Measurements from ENCODE around the gene CKLF. TPM values are rescaled to one million over a fixed set of nuclear protein-coding genes. Genes with fewer than 3 reads are reported as not detected.

CKLF gene
- polyA plus RNA-seq, 1 of the 3 experiments (the other 2 are of a cell fraction), result 211 TPM

- peak; percentile 24; the same call in 1 of the 2 replicates for TF ChIP-seq PBX3 (IDR thresholded peaks at IDR 0.05)
Observed at GRCh38 chr16:66511602-66512271, 40.6 kb upstream of the CKLF start (continued).

- no peaks in the 10 kb centered on the region for H3K9me2 ChIP-seq
- WGBS (ENCODE audit: low lambda C conversion rate), result 84% methylated on average over 15 of the region's 15 CpGs
- peak overlapping the region; percentile 40 to 91; a peak in 3 of 4 replicates for H3K27ac ChIP-seq (ENCODE audit: low read depth in 2 of 2, low read length in 1 of 2)
- peak overlapping the region; percentile 29; the same call in 1 of the 2 replicates for H3K9ac ChIP-seq
- no peaks in the 10 kb centered on the region for H3K27me3 ChIP-seq (ENCODE audit: insufficient read depth)
- POLR2A ChIA-PET, result no interaction called here
- no peaks in the 10 kb centered on the region for H3K79me2 ChIP-seq (ENCODE audit: insufficient read depth)
- peak overlapping the region; percentile 50 for H3K4me2 ChIP-seq
- H2AFZ ChIP-seq (ENCODE audit: low read depth), result 0 out of 2 replicates have a peak overlapping the region, but pooled peaks have one; percentile 4
- no peaks in the 10 kb centered on the region for H3K36me3 ChIP-seq (replicated peaks in 1 of 2; ENCODE audit: control insufficient read depth in 1 of 2, insufficient read depth in 2 of 2, low read length in 1 of 2)
- no peak for TF ChIP-seq RAD21 (IDR thresholded peaks at IDR 0.05; ENCODE audit: low read length)
- no peak for TF ChIP-seq TEAD4 (IDR thresholded peaks at IDR 0.05; ENCODE audit: borderline replicate concordance, insufficient read depth)
- no peak for TF ChIP-seq ELF1 (IDR thresholded peaks at IDR 0.05)
- no peak for TF ChIP-seq ZBTB33 (IDR thresholded peaks at IDR 0.05; ENCODE audit: borderline replicate concordance, low read depth)
- no peak for TF ChIP-seq CTCF (IDR thresholded peaks at IDR 0.05)
- TF ChIP-seq RCOR1 (IDR thresholded peaks at IDR 0.05; ENCODE audit: low read length), result no peak
- no peak for TF ChIP-seq SMC3 (IDR thresholded peaks at IDR 0.05; ENCODE audit: low read depth, low read length)
- TF ChIP-seq NFIC (IDR thresholded peaks at IDR 0.05; ENCODE audit: borderline replicate concordance), result no peak
- no peak for TF ChIP-seq RFX5 (IDR thresholded peaks at IDR 0.05; ENCODE audit: low read length)
- TF ChIP-seq FOXM1 (IDR thresholded peaks at IDR 0.05; ENCODE audit: low read depth), result no peak
- H3F3A ChIP-seq (replicated peaks; ENCODE audit: insufficient read depth), result peaks cover 35% of the 10 kb centered on the region
- H3K9me3 ChIP-seq, result no peaks in the 10 kb centered on the region
- CTCF ChIA-PET, result interaction anchor here (1.6 to 1.9 kb wide), 2 partner anchors 31 to 106 kb away, joined by 5 to 7 read pairs; no protein-coding TSS in a partner anchor
- H4K20me1 ChIP-seq (ENCODE audit: insufficient read depth), result no peaks in the 10 kb centered on the region
- no peak for DNase-seq
- peaks cover 19 to 40% of the 10 kb centered on the region in 2 experiments; a peak in 3 of 4 replicates for H3K4me1 ChIP-seq (ENCODE audit: control insufficient read depth in 1 of 2, insufficient read depth in 2 of 2, low read depth in 1 of 2, low read length in 1 of 2)
- 0 out of 4 replicates have a peak overlapping the region, but pooled peaks of 1 of the 2 experiments have one; percentile 13 for H3K4me3 ChIP-seq (ENCODE audit: low read depth in 2 of 2, low read length in 1 of 2)
Observed at GRCh38 chr16:66512272-66513110, 39.9 kb upstream of the CKLF start.

Data from SK-N-SH (cell line).